CD4-positive, CD25-positive, alpha-beta regulatory T cell (primary cell): ENCODE data around the gene ALDH1A1. TPM values are rescaled to one million over a fixed set of nuclear protein-coding genes. Genes with fewer than 3 reads are reported as not detected.
A peak's percentile ranks its signal among the peaks of the same experiment; 100 is the strongest.

Experiments used
- ATAC-seq, 2 donors: fragments of 150-1000 bp; cut with Tn5 transposase; one replicate each; pipeline ENCODE4 v1.10.0; 2021; ENCODE audit warnings: low read depth in 2 of 2, moderate number of reproducible peaks in 2 of 2, moderate library complexity in 1 of 2
- DNase-seq, 3 donors: peaks; one replicate each; pipeline versions ENCODE4 v3.0.0 to v3.0.0-alpha.2; 2012 to 2022; ENCODE audit warnings: mixed read lengths in 1 of 3
- H3K27ac ChIP-seq: one replicate; pipeline ENCODE4 v1.7.0; 2013; ENCODE audit warnings: mild to moderate bottlenecking, low read length; ENCODE audit not compliant: insufficient read depth, poor library complexity, severe bottlenecking
- H3K27me3 ChIP-seq: one replicate; pipeline ENCODE4 v1.7.0; 2013; ENCODE audit warnings: low read length; ENCODE audit not compliant: control insufficient read depth, insufficient read depth
- H3K36me3 ChIP-seq: one replicate; pipeline ENCODE4 v1.7.0; 2013; ENCODE audit warnings: mild to moderate bottlenecking, low read length, moderate library complexity; ENCODE audit not compliant: control insufficient read depth, insufficient read depth
- H3K4me1 ChIP-seq: 2 replicates; pipeline ENCODE4 v1.7.0; 2013; ENCODE audit warnings: mild to moderate bottlenecking, low read length; ENCODE audit not compliant: insufficient read depth, control insufficient read depth, poor library complexity, severe bottlenecking
- H3K4me3 ChIP-seq: one replicate; pipeline ENCODE4 v1.7.0; 2013; ENCODE audit warnings: low read depth, mild to moderate bottlenecking, low read length, moderate library complexity
- H3K9me3 ChIP-seq, 2 experiments: 1 replicate in 1 of 2; 2 replicates in 1 of 2; pipeline ENCODE4 v1.7.0; 2013; ENCODE audit warnings: low read length in 2 of 2, mild to moderate bottlenecking in 1 of 2, moderate library complexity in 1 of 2; ENCODE audit not compliant: control insufficient read depth in 2 of 2
- H3K27ac Mint-ChIP-seq, 3 donors: one replicate each; pipeline ENCODE4 v1.8.0; 2020 to 2022; ENCODE audit warnings: mild to moderate bottlenecking in 3 of 3, mixed read lengths in 3 of 3, moderate library complexity in 2 of 3
- H3K27me3 Mint-ChIP-seq: one replicate; pipeline ENCODE4 v1.8.0; 2022; ENCODE audit warnings: mild to moderate bottlenecking, mixed read lengths
- H3K36me3 Mint-ChIP-seq: one replicate; pipeline ENCODE4 v1.8.0; 2020; ENCODE audit warnings: mixed read lengths
- H3K4me1 Mint-ChIP-seq, 4 donors: one replicate each; pipeline ENCODE4 v1.8.0; 2020 to 2022; ENCODE audit warnings: mixed read lengths in 4 of 4, mild to moderate bottlenecking in 1 of 4
- H3K4me3 Mint-ChIP-seq, 4 donors: one replicate each; pipeline ENCODE4 v1.8.0; 2020 to 2022; ENCODE audit warnings: mild to moderate bottlenecking in 4 of 4, mixed read lengths in 4 of 4, moderate library complexity in 3 of 4
- H3K9me3 Mint-ChIP-seq, 7 donors: one replicate each; pipeline ENCODE4 v1.8.0; 2020 to 2022; ENCODE audit warnings: mixed read lengths in 7 of 7, mild to moderate bottlenecking in 3 of 7, moderate library complexity in 2 of 7
- polyA plus RNA-seq, 4 donors: library from polyadenylated mRNA; unstranded; fragments of 300-500 nt; fragmentation: Illumina TruSeq; gene quantifications; one replicate each; pipeline ENCODE4 v1.2.3, GENCODE V29; 2021
- total RNA-seq: library from RNA; stranded (reverse); gene quantifications from one replicate; pipeline ENCODE4 v1.2.3, GENCODE V29; 2022

The ALDH1A1 gene
- total RNA-seq (1.0 TPM), polyA plus RNA-seq (under 1 TPM in 1 of 4 donors, not detected in 3; 0.10 TPM)

DNA sequence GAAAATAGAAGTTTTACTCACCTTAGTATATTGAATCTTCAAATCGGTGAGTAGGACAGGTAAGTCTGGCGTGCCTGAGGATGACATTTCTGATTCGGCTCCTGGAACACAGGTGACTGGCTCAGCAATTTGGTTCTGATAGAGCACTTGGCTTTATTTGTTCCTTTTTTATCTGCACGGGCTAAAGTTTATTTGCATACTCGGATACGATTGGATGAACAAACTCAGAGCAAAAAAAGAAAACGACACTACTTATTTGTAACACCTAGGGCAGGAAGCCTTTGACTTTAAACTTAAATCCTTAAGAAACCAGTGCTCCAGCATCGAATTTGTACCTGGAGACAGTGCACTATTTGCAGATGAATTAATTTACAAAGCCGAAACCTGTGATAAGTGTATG lies at the start of gene ALDH1A1:
ALDH1A1 (minus strand) TSS at position 140 of the 400 bp plus-strand sequence; CDS start at position 87, 53 bp downstream.
- H3K27ac ChIP-seq, result no peak within 1 kb of the TSS
- no peak within 1 kb of the TSS for H3K27ac Mint-ChIP-seq
- peaks cover 7% of the 10 kb centered on the region for H3K27me3 Mint-ChIP-seq
- H3K4me3 Mint-ChIP-seq, result peak within 1 kb of the TSS in 1 of 4 donors; percentile 45
- no peaks in the 10 kb centered on the region for H3K36me3 Mint-ChIP-seq
- no peaks in the 10 kb centered on the region for H3K9me3 ChIP-seq
- H3K9me3 Mint-ChIP-seq, result peaks cover 0 to 3% (median 0%) of the 10 kb centered on the region in 7 donors
- no peak within 1 kb of the TSS for H3K4me3 ChIP-seq
- ATAC-seq (no peak), DNase-seq (no peak)
- no peaks in the 10 kb centered on the region for H3K4me1 ChIP-seq
- peaks cover 4% of the 10 kb centered on the region for H3K27me3 ChIP-seq
- H3K4me1 Mint-ChIP-seq, result no peaks in the 10 kb centered on the region
- no peaks in the 10 kb centered on the region for H3K36me3 ChIP-seq

GRCh38 chr9:73001860-73002259 lies 49.0 kb upstream of the ALDH1A1 start:
- H3K27me3 ChIP-seq, result peaks cover 2% of the 10 kb centered on the region
- no peak for ATAC-seq
- H3K9me3 Mint-ChIP-seq, result peaks cover 0 to 2% (median 0%) of the 10 kb centered on the region in 7 donors
- H3K4me1 Mint-ChIP-seq, result no peaks in the 10 kb centered on the region
- H3K4me3 Mint-ChIP-seq, result no peak overlapping the region
- H3K27ac ChIP-seq, result no peak overlapping the region
- H3K27ac Mint-ChIP-seq, result no peak overlapping the region
- DNase-seq, result no peak
- H3K4me1 ChIP-seq, result no peaks in the 10 kb centered on the region
- no peaks in the 10 kb centered on the region for H3K36me3 ChIP-seq
- H3K36me3 Mint-ChIP-seq, result no peaks in the 10 kb centered on the region
- no peaks in the 10 kb centered on the region for H3K9me3 ChIP-seq
- H3K27me3 Mint-ChIP-seq, result peaks cover 7% of the 10 kb centered on the region
- H3K4me3 ChIP-seq, result no peak overlapping the region

DNA sequence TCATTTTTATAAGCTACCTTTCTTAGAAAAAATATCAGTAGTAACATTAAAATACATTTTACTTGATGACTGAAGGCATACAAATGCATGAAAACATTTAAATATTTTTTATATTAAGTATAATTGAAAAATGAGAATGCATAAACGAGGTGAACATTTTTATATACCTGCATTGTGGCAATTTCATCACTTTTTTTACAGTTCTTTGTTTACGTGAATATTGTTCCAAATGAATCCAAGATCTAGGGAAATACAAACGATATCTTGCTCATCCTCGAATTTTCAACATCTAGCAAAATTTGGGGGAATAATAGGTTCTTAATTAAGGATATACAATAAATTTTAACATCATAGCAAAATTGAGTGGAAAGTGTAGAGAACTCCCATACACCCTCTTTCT lies 45.5 kb upstream of the ALDH1A1 start:
- no peak overlapping the region for H3K4me3 Mint-ChIP-seq
- no peak overlapping the region for H3K27ac Mint-ChIP-seq
- Histone ChIP-seq H3K27me3 (no peaks in the 10 kb centered on the region), H3K27ac (no peak overlapping the region), H3K9me3 (no peaks in the 10 kb centered on the region), H3K4me3 (no peak overlapping the region), H3K36me3 (no peaks in the 10 kb centered on the region), H3K4me1 (no peaks in the 10 kb centered on the region)
- no peaks in the 10 kb centered on the region for H3K4me1 Mint-ChIP-seq
- peaks cover 0 to 2% (median 0%) of the 10 kb centered on the region in 7 donors for H3K9me3 Mint-ChIP-seq
- H3K36me3 Mint-ChIP-seq, result no peaks in the 10 kb centered on the region
- ATAC-seq (no peak), DNase-seq (no peak)
- no peaks in the 10 kb centered on the region for H3K27me3 Mint-ChIP-seq

DNA sequence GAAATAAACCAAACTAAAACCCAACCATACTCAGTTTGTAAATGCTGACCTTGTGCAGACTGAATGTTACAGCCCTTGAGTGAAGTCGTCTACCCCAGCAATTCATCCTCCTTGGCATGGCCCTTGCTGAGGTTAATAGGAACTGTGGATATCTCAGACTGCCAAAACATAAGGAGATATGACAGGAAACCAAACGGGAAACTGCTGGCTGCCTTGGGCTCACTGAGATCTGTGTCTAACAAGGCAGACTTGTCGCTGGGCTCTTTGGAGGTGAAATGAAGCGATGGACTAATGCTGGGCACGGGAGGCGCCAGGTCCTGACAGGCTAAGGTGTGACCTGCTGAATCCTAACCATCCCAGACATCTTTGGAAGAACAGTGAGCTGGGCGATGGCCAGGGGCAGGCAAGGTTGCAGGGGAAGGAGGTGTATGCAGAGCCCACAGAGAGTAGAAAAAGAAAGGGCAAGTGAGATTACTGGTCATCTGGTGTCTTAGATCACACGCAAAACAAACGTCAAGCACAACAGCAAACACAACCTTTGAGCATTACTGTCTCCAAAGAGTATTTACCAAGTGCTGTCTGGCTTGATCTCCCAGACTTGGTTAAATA lies 44.6 kb upstream of the ALDH1A1 start:
- Histone ChIP-seq H3K27ac (no peak overlapping the region), H3K4me1 (no peaks in the 10 kb centered on the region), H3K4me3 (no peak overlapping the region), H3K27me3 (no peaks in the 10 kb centered on the region), H3K36me3 (no peaks in the 10 kb centered on the region), H3K9me3 (no peaks in the 10 kb centered on the region)
- no peaks in the 10 kb centered on the region for H3K36me3 Mint-ChIP-seq
- DNase-seq (no peak), ATAC-seq (no peak)
- H3K27me3 Mint-ChIP-seq, result no peaks in the 10 kb centered on the region
- no peak overlapping the region for H3K27ac Mint-ChIP-seq
- H3K9me3 Mint-ChIP-seq, result peaks cover 0 to 2% (median 0%) of the 10 kb centered on the region in 7 donors
- no peaks in the 10 kb centered on the region for H3K4me1 Mint-ChIP-seq
- no peak overlapping the region for H3K4me3 Mint-ChIP-seq

GRCh38 chr9:72996684-72997314 lies 43.9 kb upstream of the ALDH1A1 start:
- Histone ChIP-seq H3K4me1 (no peaks in the 10 kb centered on the region), H3K4me3 (no peak overlapping the region), H3K9me3 (no peaks in the 10 kb centered on the region), H3K27ac (no peak overlapping the region), H3K36me3 (no peaks in the 10 kb centered on the region), H3K27me3 (no peaks in the 10 kb centered on the region)
- no peaks in the 10 kb centered on the region for H3K4me1 Mint-ChIP-seq
- H3K9me3 Mint-ChIP-seq, result peaks cover 0 to 2% (median 0%) of the 10 kb centered on the region in 7 donors
- no peaks in the 10 kb centered on the region for H3K27me3 Mint-ChIP-seq
- ATAC-seq (no peak), DNase-seq (no peak)
- no peaks in the 10 kb centered on the region for H3K36me3 Mint-ChIP-seq
- H3K4me3 Mint-ChIP-seq, result no peak overlapping the region
- H3K27ac Mint-ChIP-seq, result peak overlapping the region in 1 of 3 donors; percentile 10

DNA sequence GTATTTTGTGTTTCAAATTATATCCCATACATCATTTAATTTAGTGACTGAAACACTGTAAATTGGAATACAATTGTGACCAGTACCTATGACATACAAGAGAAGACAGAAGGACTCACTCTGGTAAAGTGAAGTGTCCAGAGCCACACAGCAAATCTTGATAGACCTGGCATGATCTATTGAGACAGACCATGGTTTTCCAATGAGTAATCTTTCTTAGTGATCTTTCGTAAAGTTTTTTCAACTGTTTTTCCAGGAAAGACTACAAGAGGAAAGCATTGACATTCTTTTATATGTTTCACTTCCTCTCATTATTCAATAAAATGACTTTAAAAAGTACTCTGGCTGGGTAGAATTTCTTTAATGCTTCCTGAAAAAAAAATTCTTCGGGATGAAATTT lies 43.3 kb upstream of the ALDH1A1 start:
- H3K9me3 ChIP-seq, result no peaks in the 10 kb centered on the region
- no peaks in the 10 kb centered on the region for H3K36me3 ChIP-seq
- ATAC-seq (no peak), DNase-seq (no peak)
- Mint-ChIP-seq H3K27me3 (no peaks in the 10 kb centered on the region), H3K27ac (no peak overlapping the region), H3K9me3 (peaks cover 0 to 2% (median 0%) of the 10 kb centered on the region in 7 donors), H3K36me3 (no peaks in the 10 kb centered on the region), H3K4me1 (no peaks in the 10 kb centered on the region), H3K4me3 (no peak overlapping the region)
- no peaks in the 10 kb centered on the region for H3K4me1 ChIP-seq
- H3K27ac ChIP-seq, result no peak overlapping the region
- no peaks in the 10 kb centered on the region for H3K27me3 ChIP-seq
- H3K4me3 ChIP-seq, result no peak overlapping the region

DNA sequence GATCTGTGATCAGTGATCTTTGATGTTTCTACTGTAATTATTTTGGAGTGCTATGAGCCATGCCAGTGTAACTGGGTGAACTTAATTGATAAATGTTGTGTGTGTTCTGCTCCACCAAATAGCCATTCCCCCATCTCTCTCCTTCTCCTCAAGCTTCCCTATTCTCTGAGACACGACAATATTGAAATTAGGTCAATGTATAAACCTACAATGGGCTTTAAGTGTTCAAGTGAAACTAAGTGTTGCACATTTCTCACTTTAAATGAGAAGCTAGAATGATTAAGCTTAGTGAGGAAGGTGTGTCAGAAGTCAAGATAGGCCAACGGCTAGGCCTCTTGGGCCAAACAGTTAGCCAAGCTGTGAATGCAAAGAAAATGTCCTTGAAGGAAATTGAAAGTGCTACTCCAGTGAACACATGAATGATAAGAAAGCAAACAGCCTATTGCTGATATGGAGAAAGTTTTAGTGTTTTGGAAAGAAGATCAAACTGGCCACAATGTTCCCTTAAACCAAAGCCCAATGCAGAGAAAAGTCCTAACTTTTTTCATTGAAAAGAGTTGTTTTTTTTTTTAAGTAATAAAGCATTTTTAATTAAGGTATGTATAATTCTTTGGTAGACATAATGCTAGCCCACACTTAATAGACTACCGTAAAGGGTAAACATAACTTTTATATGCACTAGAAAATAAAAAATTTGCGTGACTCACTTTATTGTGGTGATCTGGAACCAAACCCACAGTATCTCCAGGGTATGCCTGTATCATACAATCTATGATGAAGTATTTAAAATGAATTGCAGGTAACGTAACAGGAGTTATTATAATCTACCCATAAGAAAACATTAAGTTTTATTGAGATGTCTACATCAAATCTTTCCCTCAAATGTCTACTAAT lies 42.5 kb upstream of the ALDH1A1 start:
- ATAC-seq (no peak), DNase-seq (no peak)
- no peak overlapping the region for H3K4me3 Mint-ChIP-seq
- Histone ChIP-seq H3K27ac (no peak overlapping the region), H3K27me3 (no peaks in the 10 kb centered on the region), H3K4me1 (no peaks in the 10 kb centered on the region), H3K4me3 (no peak overlapping the region), H3K36me3 (no peaks in the 10 kb centered on the region), H3K9me3 (no peaks in the 10 kb centered on the region)
- H3K27me3 Mint-ChIP-seq, result no peaks in the 10 kb centered on the region
- H3K9me3 Mint-ChIP-seq, result peaks cover 0 to 2% (median 0%) of the 10 kb centered on the region in 7 donors
- H3K27ac Mint-ChIP-seq, result peak overlapping the region in 1 of 3 donors; percentile 33
- H3K36me3 Mint-ChIP-seq, result no peaks in the 10 kb centered on the region
- H3K4me1 Mint-ChIP-seq, result no peaks in the 10 kb centered on the region
